Parathyroid adenoma (tissue), 2 donors: Measurements from ENCODE around the gene TEX9.

Experiments
- H2AFZ ChIP-seq: fragments of 300-600 bp; sonication (generic); one replicate; pipeline ENCODE4 v1.7.0; 2017; ENCODE audit warnings: antibody characterized with exemption, mild to moderate bottlenecking
- H3K27ac ChIP-seq: fragments of 300-600 bp; sonication (generic); one replicate; pipeline ENCODE4 v1.7.0; 2017
- H3K27me3 ChIP-seq: fragments of 300-600 bp; sonication (generic); one replicate; pipeline ENCODE4 v1.7.0; 2017; ENCODE audit warnings: low read length; ENCODE audit not compliant: control insufficient read depth, insufficient read depth
- H3K36me3 ChIP-seq: fragments of 300-600 bp; sonication (generic); one replicate; pipeline ENCODE4 v1.7.0; 2017; ENCODE audit warnings: low read length; ENCODE audit not compliant: control insufficient read depth, insufficient read depth
- H3K4me1 ChIP-seq: fragments of 300-600 bp; sonication (generic); one replicate; pipeline ENCODE4 v1.7.0; 2017; ENCODE audit warnings: control low read depth
- H3K4me2 ChIP-seq: fragments of 300-600 bp; sonication (generic); one replicate; pipeline ENCODE4 v1.7.0; 2017; ENCODE audit warnings: low read length
- H3K4me3 ChIP-seq: fragments of 300-600 bp; sonication (generic); one replicate; pipeline ENCODE4 v1.7.0; 2017; ENCODE audit warnings: low read depth, low read length
- H3K79me2 ChIP-seq: fragments of 300-600 bp; sonication (generic); one replicate; pipeline ENCODE4 v1.7.0; 2017; ENCODE audit warnings: control low read depth
- H3K9ac ChIP-seq: fragments of 300-600 bp; sonication (generic); one replicate; pipeline ENCODE4 v1.7.0; 2017; ENCODE audit warnings: mild to moderate bottlenecking
- H3K9me3 ChIP-seq: fragments of 300-600 bp; sonication (generic); one replicate; pipeline ENCODE4 v1.7.0; 2017; ENCODE audit warnings: low read length; ENCODE audit not compliant: control insufficient read depth
- TF ChIP-seq, protein P1 (sequence below): fragments of 300-600 bp; sonication (generic); IDR thresholded peaks from one replicate; pipeline ENCODE4 v1.7.0; 2017; ENCODE audit warnings: antibody characterized with exemption, mild to moderate bottlenecking
- donor health status: primary hyperparathyroidism.

Gene TEX9

DNA sequence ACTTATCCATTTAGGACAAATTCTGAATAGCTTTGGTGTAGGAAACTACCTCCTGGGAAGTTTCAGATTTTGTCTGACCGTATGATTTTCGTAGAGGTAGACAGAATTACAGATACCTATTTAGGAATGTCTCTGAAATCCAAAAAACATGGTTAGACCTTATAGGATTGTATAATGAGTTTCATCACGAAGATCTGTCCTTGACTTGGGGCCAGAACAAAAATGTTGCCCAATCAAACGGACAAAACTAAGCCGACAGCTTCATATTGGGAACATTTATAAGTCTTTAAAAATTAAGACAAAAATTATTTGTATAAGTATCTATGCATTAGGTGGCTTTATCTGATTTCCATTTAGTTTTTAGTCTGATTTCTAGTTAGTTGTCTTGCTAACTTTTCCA, 67.1 kb downstream of the TEX9 start:
- H3K79me2 ChIP-seq, result no peaks in the 10 kb centered on the region
- H3K4me1 ChIP-seq, result no peaks in the 10 kb centered on the region
- H3K4me2 ChIP-seq, result no peak overlapping the region
- H3K9me3 ChIP-seq, result no peaks in the 10 kb centered on the region
- no peak overlapping the region for H3K4me3 ChIP-seq
- TF ChIP-seq, protein P1, sequence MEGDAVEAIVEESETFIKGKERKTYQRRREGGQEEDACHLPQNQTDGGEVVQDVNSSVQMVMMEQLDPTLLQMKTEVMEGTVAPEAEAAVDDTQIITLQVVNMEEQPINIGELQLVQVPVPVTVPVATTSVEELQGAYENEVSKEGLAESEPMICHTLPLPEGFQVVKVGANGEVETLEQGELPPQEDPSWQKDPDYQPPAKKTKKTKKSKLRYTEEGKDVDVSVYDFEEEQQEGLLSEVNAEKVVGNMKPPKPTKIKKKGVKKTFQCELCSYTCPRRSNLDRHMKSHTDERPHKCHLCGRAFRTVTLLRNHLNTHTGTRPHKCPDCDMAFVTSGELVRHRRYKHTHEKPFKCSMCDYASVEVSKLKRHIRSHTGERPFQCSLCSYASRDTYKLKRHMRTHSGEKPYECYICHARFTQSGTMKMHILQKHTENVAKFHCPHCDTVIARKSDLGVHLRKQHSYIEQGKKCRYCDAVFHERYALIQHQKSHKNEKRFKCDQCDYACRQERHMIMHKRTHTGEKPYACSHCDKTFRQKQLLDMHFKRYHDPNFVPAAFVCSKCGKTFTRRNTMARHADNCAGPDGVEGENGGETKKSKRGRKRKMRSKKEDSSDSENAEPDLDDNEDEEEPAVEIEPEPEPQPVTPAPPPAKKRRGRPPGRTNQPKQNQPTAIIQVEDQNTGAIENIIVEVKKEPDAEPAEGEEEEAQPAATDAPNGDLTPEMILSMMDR, result no peak
- no peak overlapping the region for H3K9ac ChIP-seq
- H3K36me3 ChIP-seq, result no peaks in the 10 kb centered on the region
- H2AFZ ChIP-seq, result no peak overlapping the region
- H3K27ac ChIP-seq, result no peak overlapping the region
- H3K27me3 ChIP-seq, result no peaks in the 10 kb centered on the region

DNA sequence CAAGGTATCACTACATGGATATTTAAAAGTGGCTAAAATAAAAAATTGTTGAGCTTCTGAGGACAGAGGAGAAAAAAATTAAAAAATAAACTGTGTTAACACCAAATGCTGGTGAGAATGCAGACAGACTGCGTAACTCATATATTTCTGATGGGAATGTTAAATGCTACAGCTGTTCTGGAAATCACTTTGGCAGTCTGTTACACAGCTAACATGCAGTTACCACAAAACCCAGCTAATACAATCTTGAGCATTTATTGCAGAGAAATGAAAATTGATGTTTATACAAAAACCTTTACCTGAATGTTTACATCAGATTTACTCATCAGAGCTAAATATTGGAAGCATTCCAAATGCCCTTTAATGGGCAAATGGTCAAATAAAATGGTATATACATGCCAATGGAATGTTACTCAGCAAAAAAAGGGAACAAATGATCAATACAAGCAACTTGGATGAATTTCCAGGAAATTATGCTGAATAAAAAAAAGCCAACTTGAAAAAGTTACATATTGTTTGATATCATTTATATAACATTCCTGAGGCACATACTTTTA, 75.1 kb downstream of the TEX9 start:
- no peaks in the 10 kb centered on the region for H3K79me2 ChIP-seq
- H3K4me2 ChIP-seq, result no peak overlapping the region
- H3K36me3 ChIP-seq, result no peaks in the 10 kb centered on the region
- no peaks in the 10 kb centered on the region for H3K27me3 ChIP-seq
- no peak overlapping the region for H3K27ac ChIP-seq
- no peak overlapping the region for H3K4me3 ChIP-seq
- TF ChIP-seq, protein P1, result no peak
- no peaks in the 10 kb centered on the region for H3K9me3 ChIP-seq
- H2AFZ ChIP-seq, result no peak overlapping the region
- H3K9ac ChIP-seq, result no peak overlapping the region
- no peaks in the 10 kb centered on the region for H3K4me1 ChIP-seq

DNA sequence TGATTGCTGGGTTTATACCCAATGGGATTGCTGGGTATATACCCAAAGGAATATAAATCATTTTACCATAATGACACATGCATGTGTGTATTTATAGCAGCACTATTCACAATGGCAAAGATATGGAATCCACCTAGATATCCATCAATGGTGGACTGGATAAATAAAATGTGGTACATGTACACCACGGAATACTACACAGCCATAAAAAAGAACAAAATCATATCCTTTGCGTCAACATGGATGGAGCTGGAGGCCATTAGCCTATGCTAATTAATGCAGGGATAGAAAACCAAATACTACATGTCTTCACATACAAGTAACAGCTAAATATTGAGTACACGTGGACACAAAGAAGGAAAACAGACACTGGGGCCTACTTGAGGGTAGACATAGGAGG, 77.1 kb downstream of the TEX9 start:
- H3K4me2 ChIP-seq, result no peak overlapping the region
- no peaks in the 10 kb centered on the region for H3K27me3 ChIP-seq
- H3K79me2 ChIP-seq, result no peaks in the 10 kb centered on the region
- H3K9me3 ChIP-seq, result no peaks in the 10 kb centered on the region
- TF ChIP-seq, protein P1, result no peak
- no peak overlapping the region for H3K27ac ChIP-seq
- no peak overlapping the region for H2AFZ ChIP-seq
- H3K4me3 ChIP-seq, result no peak overlapping the region
- no peaks in the 10 kb centered on the region for H3K4me1 ChIP-seq
- H3K9ac ChIP-seq, result no peak overlapping the region
- H3K36me3 ChIP-seq, result no peaks in the 10 kb centered on the region

DNA sequence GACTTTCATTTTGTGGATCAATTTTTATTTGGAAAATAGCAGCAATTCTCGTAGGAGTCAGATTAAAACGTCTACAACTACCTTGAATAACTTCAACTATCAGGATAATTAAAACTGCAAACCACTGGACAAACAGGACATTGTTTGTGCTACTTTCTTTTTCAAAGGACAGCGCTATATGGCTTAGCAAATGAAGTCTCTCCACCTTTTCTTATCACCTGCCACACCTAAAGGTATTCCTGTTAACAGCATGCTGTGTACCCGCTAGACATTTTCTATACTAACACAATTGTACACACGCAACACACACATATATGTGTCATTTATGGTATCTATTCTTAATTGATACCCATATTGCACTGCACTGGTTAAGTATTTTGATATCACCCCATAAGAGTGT, 80.5 kb downstream of the TEX9 start:
- H2AFZ ChIP-seq, result no peak overlapping the region
- H3K4me2 ChIP-seq, result no peak overlapping the region
- H3K36me3 ChIP-seq, result no peaks in the 10 kb centered on the region
- no peaks in the 10 kb centered on the region for H3K9me3 ChIP-seq
- H3K9ac ChIP-seq, result no peak overlapping the region
- H3K27me3 ChIP-seq, result no peaks in the 10 kb centered on the region
- no peak overlapping the region for H3K4me3 ChIP-seq
- no peaks in the 10 kb centered on the region for H3K79me2 ChIP-seq
- TF ChIP-seq, protein P1, result no peak
- H3K4me1 ChIP-seq, result no peaks in the 10 kb centered on the region
- no peak overlapping the region for H3K27ac ChIP-seq

DNA sequence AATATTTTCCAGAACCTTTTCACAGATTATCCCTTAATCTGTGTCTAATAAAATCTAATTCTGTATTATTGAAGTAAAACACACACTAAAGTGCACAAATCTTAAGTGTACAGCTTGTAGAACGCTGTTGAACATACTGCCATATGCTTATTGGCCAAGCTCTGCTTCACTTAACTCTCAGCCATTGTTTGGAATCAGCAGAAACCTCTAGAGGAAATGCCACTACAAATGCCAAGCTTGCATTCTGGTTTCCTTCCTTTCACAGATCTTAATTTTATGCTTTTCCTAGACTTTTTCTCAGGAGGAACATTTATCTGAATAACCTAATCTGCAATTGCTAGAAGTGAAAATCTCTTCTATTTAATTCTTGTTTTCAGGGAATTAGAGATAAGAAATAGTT, 89.6 kb downstream of the TEX9 start:
- no peaks in the 10 kb centered on the region for H3K4me1 ChIP-seq
- H3K79me2 ChIP-seq, result no peaks in the 10 kb centered on the region
- H3K4me3 ChIP-seq, result no peak overlapping the region
- no peaks in the 10 kb centered on the region for H3K36me3 ChIP-seq
- H3K4me2 ChIP-seq, result no peak overlapping the region
- H3K27ac ChIP-seq, result no peak overlapping the region
- no peak overlapping the region for H3K9ac ChIP-seq
- H2AFZ ChIP-seq, result no peak overlapping the region
- no peaks in the 10 kb centered on the region for H3K9me3 ChIP-seq
- TF ChIP-seq, protein P1, result no peak
- H3K27me3 ChIP-seq, result no peaks in the 10 kb centered on the region
